GM12864 (cell line): ENCODE results near the gene MEF2D.

Source experiments
- DNase-seq: peaks from one replicate; pipeline ENCODE4 v3.0.0-alpha.2; 2011; ENCODE audit warnings: low read depth
- H3K4me3 ChIP-seq: 2 replicates; pipeline ENCODE4 v1.5.1; 2011; ENCODE audit warnings: mild to moderate bottlenecking, low read depth, low read length, control low read depth
- CTCF ChIP-seq: IDR thresholded peaks from 2 replicates; pipeline ENCODE4 v1.5.1; 2011; ENCODE audit warnings: low read depth, mild to moderate bottlenecking, moderate library complexity, low read length, control low read depth, inconsistent platforms; ENCODE audit errors: missing control alignments

The MEF2D gene

DNA sequence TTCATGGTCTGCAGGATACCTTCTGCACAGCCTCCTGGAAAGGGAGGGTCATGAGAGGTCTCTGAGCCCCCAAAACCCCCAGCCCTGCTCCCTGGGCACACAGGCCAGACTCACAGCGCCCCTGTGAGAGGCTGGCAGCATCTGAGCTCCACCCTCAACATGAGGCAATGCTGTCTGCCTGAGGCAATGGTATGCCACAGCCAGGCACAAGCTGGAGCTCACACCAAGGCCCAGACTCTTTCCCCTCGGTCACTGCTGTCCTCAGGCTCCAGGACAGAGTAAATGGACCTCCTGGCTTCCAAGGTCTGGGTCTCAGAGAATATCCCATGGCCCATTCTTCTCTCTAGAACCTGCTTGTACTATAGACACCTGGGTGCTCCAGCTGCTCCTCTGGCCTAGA is 17.2 kb downstream of the MEF2D start:
- DNase-seq, result no peak
- no peak for TF ChIP-seq CTCF
- no peak overlapping the region for H3K4me3 ChIP-seq

DNA sequence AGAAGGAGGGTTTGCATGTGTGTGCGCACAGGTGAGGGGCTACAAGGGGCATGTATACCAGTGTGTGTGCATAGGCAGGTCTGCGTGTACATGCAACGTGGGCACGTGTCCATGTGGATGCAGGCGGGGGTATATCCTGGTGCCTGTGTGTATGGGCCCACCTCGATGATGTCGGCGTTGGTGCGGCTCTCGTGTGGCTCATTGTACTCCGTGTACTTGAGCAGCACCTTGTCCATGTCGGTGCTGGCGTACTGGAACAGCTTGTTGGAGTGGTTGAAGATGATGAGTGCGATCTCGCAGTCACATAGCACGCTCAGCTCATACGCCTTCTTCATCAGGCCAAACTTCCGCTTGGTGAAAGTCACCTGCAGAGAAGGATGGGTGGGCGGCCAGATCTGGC is 18.3 kb downstream of the MEF2D start:
- H3K4me3 ChIP-seq, result no peak overlapping the region
- TF ChIP-seq CTCF, result no peak
- DNase-seq, result no peak

DNA sequence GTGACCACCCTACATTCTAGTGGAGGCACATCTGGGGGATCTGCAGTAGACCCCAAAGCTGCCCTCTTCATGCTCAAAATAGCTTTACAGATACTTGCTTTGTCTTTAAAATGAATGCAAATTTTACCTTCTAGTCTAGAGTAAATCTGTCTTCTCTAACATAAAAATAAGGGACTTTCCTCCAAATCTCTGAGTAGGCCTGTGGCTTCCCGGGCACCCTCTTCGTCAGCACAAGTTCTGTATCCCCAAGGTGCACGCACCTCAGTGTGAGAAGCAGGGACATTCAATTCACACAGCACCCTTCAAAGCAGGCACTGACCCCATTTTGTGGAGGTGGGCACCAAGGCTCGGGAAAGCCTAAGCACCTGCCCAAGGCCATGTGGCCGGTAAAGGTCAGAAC is 19.0 kb downstream of the MEF2D start:
- no peak for DNase-seq
- peak overlapping the region; percentile 12; the same call in 1 of the 2 replicates for H3K4me3 ChIP-seq
- no peak for TF ChIP-seq CTCF

GRCh38 chr1:156480411-156481192 is 20.0 kb downstream of the MEF2D start:
- DNase-seq, result no peak
- no peak overlapping the region; the same call in 1 of the 2 replicates for H3K4me3 ChIP-seq
- peak; percentile 92 for TF ChIP-seq CTCF

DNA sequence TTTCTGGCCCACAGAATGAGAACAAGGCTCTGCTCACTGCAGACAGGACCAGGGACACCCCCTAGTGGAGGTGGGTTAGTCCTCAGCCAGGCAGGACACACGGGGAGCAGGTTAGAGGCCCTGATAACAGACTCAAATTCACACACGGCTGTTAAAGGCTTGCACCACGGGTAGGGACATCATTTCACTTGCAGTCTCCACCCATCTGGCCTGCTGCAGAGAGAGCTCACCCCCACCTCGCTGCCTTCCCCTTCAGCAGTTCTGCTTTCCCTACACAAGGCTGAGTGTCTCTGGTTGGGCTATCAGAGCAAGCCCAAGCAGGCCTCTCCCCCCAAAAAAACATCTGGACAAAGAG is 20.6 kb downstream of the MEF2D start:
- no peak for DNase-seq
- H3K4me3 ChIP-seq, result no peak overlapping the region
- TF ChIP-seq CTCF, result peak; percentile 22

DNA sequence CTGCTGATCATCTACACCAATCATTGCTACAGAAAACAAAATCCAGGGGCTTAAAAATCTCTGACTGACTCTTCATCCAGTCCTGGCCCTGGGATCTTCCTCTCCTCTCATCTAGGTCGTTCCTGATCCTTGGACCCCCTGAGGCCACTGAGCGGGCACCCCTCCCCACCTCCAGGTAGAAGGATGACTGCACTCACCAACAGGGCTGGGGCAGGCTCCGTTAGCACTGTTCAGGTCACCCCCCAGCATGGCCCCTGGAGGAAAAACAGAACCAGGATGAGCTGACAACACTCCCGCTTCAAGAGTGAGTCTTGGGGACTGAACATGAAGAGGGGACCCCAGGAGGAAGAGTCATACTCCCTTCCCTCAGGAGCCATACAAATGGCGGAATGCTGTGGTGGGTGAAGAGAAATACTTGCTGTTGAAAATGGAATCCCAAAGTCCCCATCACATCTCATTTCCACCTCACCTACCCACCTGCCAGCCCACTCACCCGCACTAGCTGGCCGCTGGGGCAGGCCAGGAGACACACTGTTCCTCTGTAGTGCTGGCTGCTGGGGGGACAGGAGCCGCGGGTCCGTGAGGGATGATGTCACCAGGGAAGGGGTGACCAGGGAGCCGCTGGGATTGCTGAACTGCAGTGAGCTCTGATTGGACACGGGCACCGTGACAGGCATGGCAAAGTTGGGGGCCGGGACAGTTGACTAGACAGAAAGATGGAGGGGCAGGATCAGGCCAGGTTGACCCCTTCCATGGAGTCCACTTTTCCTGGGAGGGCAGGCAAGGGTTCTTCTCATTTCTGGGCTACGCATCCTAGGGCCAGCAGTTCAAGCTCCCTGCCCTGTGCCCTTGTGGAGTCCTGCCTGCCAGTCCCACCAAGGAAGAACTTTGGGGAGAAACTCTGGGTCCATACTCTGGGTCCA is 21.2 kb downstream of the MEF2D start:
- no peak for TF ChIP-seq CTCF
- no peak for DNase-seq
- no peak overlapping the region for H3K4me3 ChIP-seq

GRCh38 chr1:156478250-156478627 is 22.3 kb downstream of the MEF2D start:
- no peak overlapping the region for H3K4me3 ChIP-seq
- no peak for TF ChIP-seq CTCF
- no peak for DNase-seq
